ENCODE measurements around the gene CPD. TPM values are rescaled to one million over a fixed set of nuclear protein-coding genes. Genes with fewer than 3 reads are reported as not detected.
"Not testable (repeated sequence)": the region's sequence is repeated elsewhere in the genome, so short reads cannot be mapped to it uniquely, and the experiment has no call there.

The CPD gene
- 258 and 324 TPM in 2 replicates for total RNA-seq

DNA sequence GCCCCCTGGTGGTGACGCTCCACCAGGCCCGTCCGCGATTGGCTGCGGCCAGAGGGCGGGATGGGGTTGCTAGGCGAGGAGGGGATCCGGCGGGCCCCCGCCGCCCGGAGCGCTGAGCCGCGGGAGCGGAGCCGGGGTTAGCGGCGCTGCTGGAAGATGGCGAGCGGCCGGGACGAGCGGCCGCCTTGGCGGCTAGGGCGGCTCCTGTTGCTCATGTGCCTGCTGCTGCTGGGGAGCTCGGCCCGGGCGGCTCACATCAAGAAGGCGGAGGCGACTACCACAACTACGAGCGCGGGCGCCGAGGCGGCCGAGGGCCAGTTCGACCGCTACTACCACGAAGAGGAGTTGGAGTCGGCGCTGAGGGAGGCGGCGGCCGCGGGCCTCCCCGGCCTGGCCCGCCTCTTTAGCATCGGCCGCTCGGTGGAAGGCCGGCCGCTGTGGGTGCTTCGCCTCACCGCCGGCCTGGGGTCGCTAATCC, at the start of gene CPD:
Gene CPD, plus strand, starts transcription at position 103 of the 478 bp plus-strand sequence. Its CDS starts 54 bp downstream, at position 157.
- DNase-seq: peak; percentile 95

DNA sequence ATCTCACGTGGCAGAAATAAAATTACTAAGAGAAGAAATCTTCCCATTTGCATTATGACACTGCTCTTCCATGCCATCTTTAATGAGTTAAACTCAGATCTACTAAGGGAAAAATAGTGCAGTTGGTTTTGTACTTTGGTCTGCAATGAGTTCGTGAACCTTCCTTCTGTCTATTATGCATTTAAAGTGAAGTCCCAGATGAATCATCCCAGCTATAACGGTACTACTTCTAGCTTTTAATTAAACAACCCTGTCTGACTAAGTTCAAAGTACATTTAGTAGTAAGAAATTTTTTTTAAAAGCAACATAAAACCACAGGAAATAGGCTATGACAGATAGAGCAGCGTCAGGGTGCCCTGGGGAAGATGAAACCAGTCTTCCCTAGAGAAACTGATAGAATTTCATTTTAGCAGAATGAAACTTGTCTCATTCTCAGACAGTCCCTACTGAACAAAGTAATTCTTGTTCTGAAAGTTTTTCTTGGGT, 46.6 kb upstream of the CPD start:
- DNase-seq: no peak

DNA sequence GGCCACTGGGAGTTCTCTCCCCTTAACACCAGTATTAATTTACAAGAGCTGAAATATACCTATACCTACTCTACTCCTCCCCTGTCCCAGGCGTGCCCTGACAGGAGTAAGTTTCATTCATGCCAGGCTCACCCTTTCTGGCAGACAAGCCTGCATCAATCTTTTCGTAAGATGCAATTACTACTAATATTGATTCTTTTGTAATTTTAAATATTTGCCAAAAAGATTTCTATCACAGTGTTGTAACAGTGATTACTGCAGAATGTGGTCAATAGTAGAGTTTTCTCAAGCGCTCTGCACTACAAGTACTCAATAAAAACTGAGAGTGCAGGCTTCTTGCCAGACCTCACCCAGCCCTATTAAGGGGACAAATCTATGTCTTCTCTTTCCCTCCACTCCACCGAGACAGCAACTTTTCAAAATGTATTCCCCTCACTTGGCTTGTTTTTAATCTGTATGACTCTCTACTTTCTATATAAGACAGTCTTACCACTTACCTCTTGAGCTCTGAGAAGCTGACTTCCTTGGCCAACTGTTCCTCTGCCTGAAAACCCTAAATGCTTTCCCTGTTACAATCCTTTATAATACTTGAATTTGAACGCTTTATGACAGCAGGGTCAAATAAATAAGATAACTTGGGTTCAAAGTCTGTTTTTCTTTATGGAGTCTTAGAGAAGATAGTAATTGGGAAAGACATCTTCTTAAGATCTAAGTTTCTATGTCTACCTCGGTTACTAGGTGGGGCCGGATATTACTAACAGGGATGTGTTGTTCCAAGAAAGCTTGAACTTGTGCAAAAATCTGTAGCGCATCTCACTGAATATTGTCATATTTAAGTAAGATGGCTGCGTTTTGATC, 45.0 kb upstream of the CPD start, which contains the start of gene TMIGD1:
Gene TMIGD1, minus strand, starts transcription at position 555 of the 858 bp plus-strand sequence. CDS start 1,924 bp downstream, outside the sequence.
- no peak for DNase-seq

DNA sequence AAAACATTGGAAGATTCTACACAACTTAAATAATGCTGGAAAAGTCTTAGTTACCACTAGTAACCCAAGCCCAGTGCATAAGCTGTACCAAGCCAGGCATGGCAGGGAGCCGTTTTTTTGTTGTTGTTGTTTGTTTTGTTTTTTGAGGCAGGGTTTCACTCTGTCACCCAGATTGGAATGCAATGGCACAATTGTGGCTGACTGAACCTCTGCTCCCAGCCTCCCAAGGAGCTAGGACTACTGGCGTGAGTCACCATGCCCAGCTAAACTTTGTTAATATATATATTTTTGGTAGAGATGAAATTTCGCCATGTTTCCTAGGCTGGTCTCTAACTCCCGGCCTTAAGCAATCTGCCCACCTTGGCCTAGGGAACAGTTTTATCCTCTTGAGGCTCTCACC, 44.3 kb upstream of the CPD start:
- DNase-seq: no peak

DNA sequence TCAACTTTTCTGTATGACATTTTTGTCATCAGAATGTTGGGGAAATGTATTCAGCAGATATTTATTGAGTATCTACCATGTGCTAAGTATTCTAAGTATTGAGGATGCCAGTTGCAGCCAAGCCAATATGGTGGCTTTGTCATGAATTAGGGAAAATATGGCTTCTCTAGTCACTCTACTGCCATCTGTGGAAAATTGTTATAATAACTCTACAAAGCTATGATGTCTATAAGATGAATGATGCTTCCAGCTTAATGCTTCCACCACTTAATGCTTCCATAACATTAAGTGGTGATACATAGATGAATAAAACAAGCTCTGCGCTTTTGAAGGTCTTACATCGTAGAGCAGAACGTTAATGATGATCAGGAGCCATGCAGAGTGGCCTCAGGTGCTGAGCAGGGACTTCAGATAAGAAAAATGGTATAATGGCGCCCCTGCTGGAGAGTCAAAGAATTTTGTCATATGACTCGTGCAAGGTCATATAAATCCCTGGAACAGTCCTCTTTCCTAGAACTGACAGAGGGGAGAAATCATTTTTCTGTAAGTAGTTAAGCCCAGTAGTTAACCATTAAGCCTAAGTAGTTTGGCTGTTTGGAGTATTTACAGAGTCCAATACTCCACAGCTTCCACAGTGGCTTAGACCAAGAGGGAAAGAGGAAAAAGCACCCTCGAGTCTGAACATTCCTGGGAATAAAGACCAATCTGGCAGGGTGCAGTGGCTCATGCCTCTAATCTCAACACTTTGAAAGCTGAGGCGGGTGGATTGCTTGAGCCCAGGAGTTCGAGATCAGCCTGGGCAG, 42.2 kb upstream of the CPD start:
- peak; percentile 73 for DNase-seq

DNA sequence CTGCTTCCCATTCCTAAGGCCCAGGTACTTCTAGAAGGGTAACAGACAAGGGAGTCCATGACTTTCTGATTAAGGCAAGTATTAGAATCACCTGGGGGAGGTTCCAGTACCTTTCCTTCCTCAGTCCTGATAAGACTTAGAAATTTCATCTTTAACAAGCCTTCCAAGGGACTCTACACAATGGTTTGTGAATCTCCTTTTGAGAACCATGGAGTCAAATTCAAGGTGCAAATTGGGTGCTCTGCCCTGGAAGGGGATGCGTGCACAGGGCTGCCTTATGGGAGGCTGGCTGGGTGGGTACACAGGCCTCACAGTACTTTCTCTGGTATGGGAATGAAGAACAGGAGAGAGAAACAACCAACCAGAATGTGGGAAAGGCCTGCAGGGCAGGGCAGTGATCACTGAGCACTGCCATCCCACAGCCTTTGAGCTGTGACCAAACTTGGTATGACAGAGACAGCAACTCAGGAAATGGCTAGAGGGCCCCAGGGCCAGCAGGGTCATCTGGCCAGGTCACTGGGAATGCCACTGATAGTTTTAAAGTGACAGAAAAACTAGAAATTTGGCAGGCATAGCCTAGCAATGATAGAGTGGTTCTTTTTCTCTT, 41.2 kb upstream of the CPD start:
- no peak for DNase-seq

DNA sequence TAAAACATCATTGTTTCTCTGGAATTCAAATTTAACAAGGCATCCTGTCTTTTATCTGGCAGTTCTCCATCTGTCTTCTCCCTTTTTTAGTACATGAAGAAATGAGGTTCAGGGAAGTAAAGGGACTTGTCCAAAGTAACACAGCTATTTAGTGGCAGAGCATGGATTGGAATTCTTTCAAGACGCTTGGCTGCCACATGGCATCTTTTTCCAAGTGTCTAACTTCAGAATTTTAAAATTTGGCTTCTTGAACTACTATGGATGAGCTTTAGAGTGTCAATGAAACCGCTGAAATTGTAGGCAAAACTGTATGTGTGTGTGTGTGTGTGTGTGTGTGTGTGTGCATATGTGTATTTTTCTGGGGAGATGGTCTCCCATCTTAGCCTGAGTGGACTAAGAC, 39.6 kb upstream of the CPD start:
- no peak for DNase-seq

DNA sequence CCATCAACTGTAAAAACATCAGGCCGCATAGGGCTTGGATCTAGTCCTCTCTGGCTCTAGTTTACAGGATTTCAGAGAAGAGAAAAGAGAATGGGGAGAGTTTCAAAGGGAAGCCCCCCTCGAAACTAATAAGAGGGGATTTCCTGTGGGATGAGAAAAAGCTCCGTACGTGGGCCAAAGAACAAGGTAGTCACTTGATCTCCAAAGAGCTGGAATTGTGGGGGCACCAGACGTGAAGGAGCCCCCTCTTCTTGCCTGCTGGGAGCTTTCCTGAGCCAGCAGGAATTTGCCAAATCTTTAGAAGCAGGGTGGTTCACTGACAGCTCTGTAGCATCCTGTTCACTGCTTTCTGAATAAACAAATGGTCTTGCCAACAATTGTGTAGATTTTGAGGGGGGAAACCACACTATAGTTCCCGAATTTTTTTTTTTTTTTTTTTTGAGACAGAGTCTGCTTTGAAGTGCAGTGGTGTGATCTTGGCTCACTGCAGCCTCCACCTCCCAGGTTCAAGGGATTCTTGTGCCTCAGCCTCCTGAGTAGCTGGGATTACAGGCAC, 37.8 kb upstream of the CPD start:
- peak; percentile 73 for DNase-seq

DNA sequence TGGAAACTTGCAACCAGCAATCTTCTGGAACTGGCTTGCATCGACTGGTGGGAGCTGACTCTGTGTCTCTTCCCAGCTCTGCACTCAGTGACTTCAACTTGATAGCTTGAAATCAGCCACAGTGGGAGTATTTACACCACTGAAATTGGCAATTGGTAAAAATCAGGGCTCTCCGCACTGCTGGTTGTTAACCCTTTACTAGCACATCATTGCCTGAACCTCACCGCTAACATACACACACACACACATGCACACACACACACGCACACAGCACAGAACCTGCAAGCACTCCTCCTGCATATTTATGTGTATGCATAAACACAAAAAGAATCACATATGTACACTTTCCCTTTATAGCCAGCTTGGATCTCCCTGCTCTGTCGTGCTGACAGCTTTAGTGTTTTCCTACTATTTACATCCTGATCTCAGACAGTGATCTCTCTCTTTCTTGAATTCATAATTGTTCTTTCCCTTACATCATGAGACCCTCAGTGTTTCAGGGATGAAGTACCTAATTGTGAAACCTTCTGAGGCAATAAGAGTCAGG, 37.0 kb upstream of the CPD start:
- DNase-seq: no peak

DNA sequence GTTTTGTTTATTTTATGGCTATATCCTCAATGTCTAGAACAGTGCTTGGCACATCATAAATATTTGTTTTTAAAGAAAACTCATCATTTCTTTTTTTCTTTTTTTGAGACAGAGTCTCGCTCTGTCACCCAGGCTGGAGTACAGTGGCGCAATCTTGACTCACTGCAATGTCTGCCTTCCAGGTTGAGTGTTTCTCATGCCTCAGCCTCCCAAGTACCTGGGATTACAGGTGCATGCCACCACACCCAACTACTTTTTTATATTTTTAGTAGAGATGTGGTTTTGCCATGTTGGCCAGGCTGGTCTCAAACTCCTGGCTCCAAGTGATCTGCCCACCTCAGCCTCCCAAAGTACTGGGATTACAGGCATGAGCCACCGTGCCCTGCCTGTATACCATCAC, 35.5 kb upstream of the CPD start:
- DNase-seq: not testable (repeated sequence)

DNA sequence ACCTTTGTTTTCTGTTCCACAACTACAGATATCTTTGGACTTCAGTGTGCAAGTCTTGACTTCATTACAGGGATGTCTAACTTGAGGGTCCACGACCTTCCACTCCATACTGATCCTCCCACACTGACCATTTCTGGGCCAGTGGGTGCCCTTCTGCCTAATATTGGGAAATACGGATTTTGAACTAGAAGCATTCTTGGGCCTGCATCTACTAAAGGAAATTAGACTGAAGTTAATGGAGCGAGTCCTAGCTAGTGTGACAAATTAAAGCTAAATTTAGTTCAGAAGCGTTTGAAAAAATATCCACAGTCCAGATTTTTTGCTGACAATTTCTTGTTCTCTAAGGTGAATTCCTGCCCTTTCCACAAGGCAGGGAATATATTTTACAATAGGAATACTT, 34.9 kb upstream of the CPD start:
- DNase-seq: no peak

DNA sequence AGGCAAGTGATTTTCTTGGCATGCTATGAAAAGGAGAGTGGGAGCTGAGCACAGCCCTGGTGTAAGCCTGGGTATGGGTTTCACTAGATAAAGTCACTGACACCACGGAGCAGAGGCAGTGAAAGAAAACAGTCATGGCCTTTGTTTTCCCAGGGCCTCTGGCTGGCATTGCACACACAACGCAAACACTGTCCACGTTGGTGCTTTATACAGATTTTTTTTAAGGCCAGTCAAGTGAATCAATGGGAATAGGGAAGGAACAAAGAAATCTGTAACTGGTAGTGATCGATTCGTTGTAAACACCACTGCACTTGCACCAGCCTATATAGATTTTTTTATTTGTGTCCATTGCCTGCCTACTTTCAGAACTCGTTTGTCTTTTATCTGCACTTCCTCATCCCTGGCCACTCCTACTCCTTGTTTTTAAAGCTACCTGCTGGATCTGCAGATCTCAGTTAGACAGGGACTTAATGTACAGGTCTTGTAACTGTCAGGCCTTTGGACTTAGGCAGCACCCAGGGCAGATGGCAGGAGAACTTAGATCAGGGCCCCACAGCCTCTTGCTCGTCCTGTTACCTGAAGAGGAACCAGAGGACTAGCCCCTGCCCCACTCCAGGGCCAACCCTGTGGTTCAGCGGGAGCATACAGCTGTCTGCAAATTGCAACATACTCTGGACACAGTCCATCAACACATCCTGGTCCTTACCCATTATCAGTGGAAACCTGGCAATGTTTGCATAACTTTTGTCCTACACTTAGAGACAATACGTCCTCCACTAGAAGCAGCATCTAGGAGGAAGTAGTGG, 34.2 kb upstream of the CPD start:
- DNase-seq: peak; percentile 67

DNA sequence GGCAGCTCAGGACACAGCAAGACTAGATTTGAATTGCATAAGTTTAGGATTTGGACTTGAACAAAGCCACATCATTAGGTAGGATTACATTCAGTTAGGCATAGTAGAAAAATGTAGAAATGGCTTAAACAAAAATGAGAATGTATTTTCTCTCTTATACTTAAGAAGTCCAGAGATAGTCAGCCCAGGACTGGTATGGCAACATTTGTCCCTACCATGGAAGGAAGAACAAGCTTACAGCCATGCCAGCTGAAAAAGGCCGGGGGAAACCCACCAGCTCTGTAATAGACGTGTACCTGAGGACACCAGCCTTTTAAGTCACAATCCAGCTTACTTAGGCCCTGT, 33.7 kb upstream of the CPD start:
- DNase-seq: no peak

DNA sequence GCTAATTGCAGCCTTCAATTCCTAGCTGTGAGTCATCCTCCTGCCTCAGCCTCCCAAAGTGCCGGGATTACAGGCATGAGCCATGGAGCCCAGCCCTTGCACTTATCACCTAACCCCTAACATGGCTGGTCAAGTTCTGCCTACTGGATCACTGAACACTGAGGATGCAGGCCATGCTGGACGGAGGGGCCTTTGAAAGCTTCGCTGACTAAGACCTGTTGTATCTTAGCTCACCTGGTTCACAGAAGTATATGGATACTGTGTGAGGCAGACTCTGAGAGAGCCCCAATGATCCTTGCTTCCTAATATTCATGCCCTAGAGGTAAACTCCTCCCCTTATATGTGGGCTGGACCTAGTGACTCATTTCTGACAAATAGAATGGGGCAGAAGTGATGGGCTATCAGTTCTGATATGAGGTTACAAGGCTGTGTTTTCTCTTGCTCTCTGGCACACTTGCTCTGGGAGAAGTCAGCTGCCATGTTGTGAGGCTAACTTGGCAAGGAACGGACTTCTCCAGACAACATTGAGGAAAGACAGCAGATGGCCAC, 33.1 kb upstream of the CPD start:
- no peak for DNase-seq

DNA sequence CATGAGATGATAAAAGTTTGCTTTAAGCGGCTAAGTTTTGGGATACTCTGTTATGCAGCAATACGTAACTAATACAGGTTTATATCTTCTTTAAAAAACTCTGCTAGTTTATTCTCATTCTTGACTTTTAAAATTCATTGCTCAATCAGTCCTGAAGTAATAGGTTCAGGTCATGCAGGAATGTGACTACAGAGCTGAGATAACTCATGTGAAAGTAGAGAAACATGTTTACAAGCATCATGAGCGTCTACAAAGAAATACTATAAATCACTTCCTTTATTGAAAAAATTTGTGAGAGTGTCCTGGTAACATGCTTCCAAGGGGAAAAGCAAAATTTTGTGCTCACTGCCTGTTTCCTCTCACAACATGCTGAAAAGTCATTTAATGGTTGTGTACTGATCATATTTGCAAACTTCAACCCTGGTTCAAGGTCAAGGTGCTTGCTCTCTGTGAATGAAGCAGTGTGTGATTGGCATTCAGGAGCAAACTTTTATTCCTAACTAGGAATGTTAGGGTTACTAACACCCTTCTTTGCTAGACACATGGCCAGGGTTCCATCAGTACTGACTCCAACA, 32.4 kb upstream of the CPD start:
- no peak for DNase-seq

DNA sequence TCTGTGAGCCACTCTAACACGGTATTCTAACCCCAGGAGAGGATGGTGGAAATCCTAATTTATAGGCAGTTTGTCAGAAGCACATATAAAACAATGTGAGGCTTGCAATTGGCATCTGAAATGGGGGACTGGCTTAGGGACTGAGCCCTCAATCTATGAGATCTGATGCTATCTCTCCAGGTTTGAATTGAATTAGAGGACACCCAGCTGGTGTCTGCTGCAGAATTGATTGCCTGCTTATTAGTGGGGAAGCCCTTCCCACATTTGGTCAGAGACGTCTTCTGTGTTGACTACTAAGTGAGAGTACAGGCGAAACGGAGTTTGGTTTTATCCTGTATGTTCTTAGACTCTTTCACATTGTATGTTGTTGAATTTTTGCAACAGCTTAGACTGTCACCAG, 31.2 kb upstream of the CPD start:
- DNase-seq: no peak

DNA sequence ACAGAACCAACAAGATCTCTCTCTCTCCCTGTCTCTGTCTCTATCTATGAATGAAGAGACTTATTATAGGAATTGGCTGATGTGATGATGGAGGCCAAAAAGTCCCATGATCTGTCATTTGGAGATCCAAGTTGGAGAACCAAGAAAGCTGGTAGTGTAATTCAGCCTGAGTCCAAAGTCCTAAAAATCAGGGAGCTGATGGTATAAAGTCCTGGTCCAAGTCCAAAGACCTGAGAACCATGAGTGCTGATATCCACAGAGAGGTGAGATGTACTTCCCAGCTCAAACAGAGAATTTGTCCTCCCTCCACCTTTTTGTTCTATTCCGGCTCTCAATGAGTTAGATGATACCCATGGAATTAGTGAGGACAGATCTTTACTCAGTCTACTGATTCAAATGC, 29.5 kb upstream of the CPD start:
- DNase-seq: no peak

DNA sequence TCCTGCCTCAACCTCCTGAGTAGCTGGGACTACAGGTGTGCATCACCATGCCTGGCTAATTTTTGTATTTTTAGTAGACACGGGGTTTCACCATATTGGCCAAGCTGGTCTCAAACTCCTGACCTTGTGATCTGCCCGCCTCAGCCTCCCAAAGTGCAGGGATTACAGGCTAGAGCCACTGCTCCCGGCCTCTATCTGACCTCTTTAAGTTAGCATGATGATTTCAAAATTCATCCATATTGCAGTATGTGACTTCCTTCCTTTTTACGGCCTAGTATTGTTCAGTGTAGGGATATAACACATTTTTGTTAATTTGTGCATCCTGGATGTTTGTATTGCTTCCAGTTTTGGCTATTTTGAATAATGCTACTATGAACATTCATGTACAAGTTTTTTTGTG, 27.5 kb upstream of the CPD start:
- DNase-seq: not testable (repeated sequence)

DNA sequence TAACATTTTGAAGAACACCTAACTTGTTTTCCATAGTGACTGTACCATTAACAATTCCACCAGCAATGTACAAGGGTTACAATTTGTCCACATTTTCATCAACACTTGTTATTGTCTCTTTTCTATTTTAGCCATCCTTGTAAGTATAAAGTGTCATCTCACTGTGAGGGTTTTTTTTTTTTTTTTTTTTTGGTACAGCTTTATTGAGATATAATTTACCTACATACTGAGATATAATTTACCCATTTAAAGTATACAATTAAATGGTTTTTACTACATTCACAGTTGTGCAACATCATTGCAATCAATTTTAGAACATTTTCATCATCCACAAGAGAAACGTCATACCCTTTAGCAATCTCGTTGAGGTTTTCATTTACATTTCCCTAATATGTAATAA, 27.0 kb upstream of the CPD start:
- no peak for DNase-seq

DNA sequence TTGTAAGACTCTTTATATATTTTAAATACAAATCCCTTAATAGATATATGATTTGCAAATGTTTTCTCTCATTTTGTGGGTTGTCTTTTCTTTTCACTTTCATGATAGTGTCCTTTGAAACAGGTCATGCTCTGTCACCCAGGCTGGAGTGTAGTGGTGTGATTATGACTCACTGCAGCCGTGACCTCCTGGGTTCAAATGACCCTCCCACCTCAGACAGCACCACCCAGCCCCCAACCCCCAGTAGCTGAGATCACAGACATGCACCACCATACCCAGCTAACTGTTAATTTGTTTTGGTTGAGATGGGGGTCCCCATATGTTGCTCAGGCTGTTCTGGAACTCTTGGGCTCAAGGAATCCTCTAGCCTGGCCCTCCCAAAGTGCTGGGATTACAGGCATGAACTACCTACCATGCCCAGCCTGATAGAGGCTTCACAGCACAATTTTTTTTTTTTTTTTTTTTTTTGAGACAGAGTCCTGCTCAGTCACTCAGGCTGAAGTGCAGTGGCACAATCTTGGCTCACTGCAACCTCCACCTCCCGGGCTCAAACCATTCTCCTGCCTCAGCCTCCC, 26.4 kb upstream of the CPD start:
- DNase-seq: no peak

DNA sequence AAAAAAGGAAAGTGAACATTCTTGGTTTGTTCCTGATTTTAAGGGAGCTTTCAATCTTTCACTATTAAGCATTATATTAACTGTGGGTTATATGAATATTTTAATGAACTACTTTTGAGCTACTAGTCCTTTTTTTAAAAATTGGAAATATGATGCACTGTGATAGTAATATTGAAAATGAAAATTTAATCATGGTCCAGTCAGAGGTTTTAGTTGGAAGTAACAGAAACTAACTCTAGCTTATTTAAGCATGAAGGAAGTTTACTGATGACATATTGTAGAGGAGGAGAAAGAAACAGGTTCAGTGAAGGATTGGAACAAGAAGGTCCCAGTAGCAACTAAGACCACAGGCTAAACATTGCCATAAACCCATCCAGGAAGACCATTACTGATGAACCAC, 24.0 kb upstream of the CPD start:
- no peak for DNase-seq

Data from dermis blood vessel endothelial cell (primary cell).